Omental fat pad (tissue), 4 donors: ENCODE results near the gene PRMT5. TPM values are rescaled to one million over a fixed set of nuclear protein-coding genes. Genes with fewer than 3 reads are reported as not detected.

Source experiments
- ATAC-seq: fragments of 150-250 bp; one replicate; pipeline ENCODE4 v1.9.1; 2016; ENCODE audit warnings: mild to moderate bottlenecking, moderate library complexity; ENCODE audit not compliant: low FRiP score
- DNase-seq: peaks from one replicate; pipeline ENCODE4 v3.0.0-alpha.2; 2019; ENCODE audit warnings: low spot score
- CTCF ChIP-seq, 3 donors: fragments of 450-650 bp; IDR thresholded peaks; one replicate each; pipeline ENCODE4 v1.5.1; 2016 to 2017; ENCODE audit warnings: antibody characterized with exemption in 3 of 3, mild to moderate bottlenecking in 3 of 3, moderate library complexity in 2 of 3
- total RNA-seq, 4 donors: library from RNA; depleted of rRNA; stranded (reverse); fragments of >200 nt; gene quantifications; one replicate each; pipeline ENCODE4 v1.1.0, GENCODE V29; 2016

PRMT5 gene
- total RNA-seq, 4 donors from 2014 or later: 38.8 to 54.9 (median 49.6) TPM

- no peak for TF ChIP-seq CTCF (IDR thresholded peaks at IDR 0.05)
- ATAC-seq (no peak), DNase-seq (no peak)
Observed at GRCh38 chr14:22907429-22907828, 21.7 kb downstream of the PRMT5 start.

GRCh38 chr14:22906073-22906472, 23.1 kb downstream of the PRMT5 start:
- TF ChIP-seq CTCF (IDR thresholded peaks at IDR 0.05): no peak
- ATAC-seq (no peak), DNase-seq (no peak)

GRCh38 chr14:22905627-22906026, 23.5 kb downstream of the PRMT5 start:
- ATAC-seq (no peak), DNase-seq (no peak)
- TF ChIP-seq CTCF (IDR thresholded peaks at IDR 0.05): no peak

- ATAC-seq (no peak), DNase-seq (no peak)
- no peak for TF ChIP-seq CTCF (IDR thresholded peaks at IDR 0.05)
Observed at GRCh38 chr14:22903742-22904087, 25.5 kb downstream of the PRMT5 start.

GRCh38 chr14:22901799-22902198, 27.4 kb downstream of the PRMT5 start:
- ATAC-seq: no peak
- TF ChIP-seq CTCF (IDR thresholded peaks at IDR 0.05): no peak
- no peak for DNase-seq

GRCh38 chr14:22900081-22900799, 28.9 kb downstream of the PRMT5 start:
- TF ChIP-seq CTCF (IDR thresholded peaks at IDR 0.05): peak in 1 of 3 donors; percentile 32
- ATAC-seq (peak; percentile 56), DNase-seq (no peak)
